ENCODE measurements around the gene IHH.

Gene IHH

DNA sequence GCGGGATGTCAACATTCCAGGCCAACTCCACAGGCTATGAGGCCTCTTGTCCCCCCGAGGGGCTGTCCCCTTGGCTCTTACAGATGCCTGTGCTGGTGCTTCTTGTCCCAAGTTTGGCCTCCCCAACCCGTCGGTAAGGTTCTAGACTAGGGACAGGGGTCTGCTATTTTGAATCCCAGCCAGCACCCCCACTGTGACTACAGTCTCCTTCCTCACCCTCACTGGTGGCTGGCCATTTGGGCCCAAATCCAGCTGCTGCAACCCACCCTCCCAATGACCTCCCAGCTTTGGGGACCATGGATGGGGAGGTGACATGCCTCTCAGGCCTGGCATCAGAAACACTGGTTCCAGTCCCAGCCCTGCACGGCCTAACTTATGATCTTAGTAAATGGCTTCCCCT is 38.1 kb downstream of the IHH start:
- DNase-seq (ENCODE audit: low spot score) = no peak
- in situ Hi-C loops (cut with MboI; ENCODE audit: low pct_unique_long_range_greater_than_20kb, low sequenced_read_pairs, unreplicated experiment) = no loop called here
- TF ChIP-seq, protein P1, sequence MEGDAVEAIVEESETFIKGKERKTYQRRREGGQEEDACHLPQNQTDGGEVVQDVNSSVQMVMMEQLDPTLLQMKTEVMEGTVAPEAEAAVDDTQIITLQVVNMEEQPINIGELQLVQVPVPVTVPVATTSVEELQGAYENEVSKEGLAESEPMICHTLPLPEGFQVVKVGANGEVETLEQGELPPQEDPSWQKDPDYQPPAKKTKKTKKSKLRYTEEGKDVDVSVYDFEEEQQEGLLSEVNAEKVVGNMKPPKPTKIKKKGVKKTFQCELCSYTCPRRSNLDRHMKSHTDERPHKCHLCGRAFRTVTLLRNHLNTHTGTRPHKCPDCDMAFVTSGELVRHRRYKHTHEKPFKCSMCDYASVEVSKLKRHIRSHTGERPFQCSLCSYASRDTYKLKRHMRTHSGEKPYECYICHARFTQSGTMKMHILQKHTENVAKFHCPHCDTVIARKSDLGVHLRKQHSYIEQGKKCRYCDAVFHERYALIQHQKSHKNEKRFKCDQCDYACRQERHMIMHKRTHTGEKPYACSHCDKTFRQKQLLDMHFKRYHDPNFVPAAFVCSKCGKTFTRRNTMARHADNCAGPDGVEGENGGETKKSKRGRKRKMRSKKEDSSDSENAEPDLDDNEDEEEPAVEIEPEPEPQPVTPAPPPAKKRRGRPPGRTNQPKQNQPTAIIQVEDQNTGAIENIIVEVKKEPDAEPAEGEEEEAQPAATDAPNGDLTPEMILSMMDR (IDR thresholded peaks at IDR 0.05; ENCODE audit: extremely low read depth, insufficient read depth, missing control alignments) = no peak

DNA sequence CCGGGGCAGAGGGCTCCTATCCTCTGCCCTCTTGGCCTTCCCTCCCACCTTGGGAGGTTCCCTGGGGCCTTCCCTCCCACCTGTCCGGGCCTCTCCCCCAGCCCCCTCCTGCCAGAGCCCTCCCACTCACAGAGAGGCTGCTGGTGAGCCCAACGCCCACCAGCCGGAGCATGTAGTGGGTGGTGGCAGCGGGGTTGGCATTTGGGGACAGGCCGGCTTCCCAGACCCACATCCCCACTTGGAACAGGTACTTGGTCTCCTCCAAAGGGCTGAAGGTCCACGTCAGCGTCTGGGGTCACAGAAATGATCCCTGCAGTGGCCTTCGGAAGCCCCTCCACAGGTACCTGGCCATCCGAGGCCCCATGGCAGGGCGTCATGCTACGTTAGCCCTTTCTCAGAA is 38.7 kb downstream of the IHH start:
- in situ Hi-C loops (cut with MboI; ENCODE audit: low pct_unique_long_range_greater_than_20kb, low sequenced_read_pairs, unreplicated experiment) = no loop called here

DNA sequence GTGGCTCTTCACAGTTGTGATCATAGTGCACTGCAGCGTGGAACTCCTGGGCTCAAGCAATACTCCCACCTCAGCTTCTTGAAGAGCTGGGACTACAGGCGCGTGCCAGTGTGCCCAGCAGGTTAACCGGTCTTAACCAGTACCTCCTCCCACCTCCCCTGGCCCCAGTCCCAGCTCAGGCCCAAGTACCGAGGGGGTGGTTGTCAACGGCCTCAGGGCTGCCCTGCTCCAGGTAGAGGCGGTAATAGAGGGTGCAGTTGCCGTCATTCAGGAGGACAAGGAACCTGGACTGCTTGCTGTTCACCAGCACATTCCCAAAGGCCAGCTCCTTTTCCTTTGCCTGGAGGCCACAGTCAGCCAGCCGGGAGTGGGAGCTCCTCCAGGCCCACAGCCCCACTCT is 39.1 kb downstream of the IHH start:
- TF ChIP-seq, protein P1 (IDR thresholded peaks at IDR 0.05; ENCODE audit: extremely low read depth, insufficient read depth, missing control alignments) = no peak
- in situ Hi-C loops (cut with MboI; ENCODE audit: low pct_unique_long_range_greater_than_20kb, low sequenced_read_pairs, unreplicated experiment) = no loop called here
- DNase-seq (ENCODE audit: low spot score) = no peak

More for the DNA sequence above, 38.7 kb downstream of the IHH start:
- no peak for DNase-seq (ENCODE audit: low spot score)
- TF ChIP-seq, protein P1 (IDR thresholded peaks at IDR 0.05; ENCODE audit: extremely low read depth, insufficient read depth, missing control alignments) = no peak

DNA sequence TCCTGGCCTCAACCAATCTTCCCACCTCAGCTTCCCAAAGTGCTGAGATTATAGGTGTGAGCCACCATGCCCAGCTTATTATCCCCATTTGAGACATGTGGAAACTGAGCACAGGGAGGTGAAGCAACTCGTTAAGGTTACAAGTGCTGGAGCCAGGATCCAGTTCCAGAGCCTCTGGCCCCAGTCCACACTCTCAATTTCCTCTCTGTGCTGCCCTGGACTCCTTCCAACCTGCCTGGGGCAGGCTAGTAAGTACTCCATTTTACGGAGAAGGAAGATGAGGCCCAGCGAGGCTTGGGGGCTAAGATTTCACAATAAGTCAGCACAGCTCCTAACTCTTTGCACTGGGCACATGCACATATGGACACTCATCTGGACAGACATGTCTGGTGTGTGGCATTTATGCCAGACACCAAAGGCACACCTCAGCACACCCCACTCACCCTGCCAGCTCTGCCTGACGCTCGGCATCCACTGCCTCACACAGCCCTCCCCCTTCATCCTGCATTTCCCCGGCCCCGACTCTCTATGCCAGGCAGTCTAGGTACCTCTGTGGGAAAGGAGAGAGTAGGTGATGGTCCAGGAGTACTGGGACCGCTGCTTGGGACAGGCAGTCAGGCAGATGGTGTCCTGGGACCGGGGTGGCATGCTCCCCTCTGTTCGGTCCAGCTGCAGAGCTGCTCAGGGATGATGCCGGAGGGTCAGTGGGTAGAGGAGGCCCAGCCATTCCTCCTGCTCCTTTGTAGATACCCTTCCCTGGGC is 39.9 kb downstream of the IHH start:
- no peak for DNase-seq (ENCODE audit: low spot score)
- TF ChIP-seq, protein P1 (IDR thresholded peaks at IDR 0.05; ENCODE audit: extremely low read depth, insufficient read depth, missing control alignments) = no peak
- in situ Hi-C loops (cut with MboI; ENCODE audit: low pct_unique_long_range_greater_than_20kb, low sequenced_read_pairs, unreplicated experiment) = no loop called here

DNA sequence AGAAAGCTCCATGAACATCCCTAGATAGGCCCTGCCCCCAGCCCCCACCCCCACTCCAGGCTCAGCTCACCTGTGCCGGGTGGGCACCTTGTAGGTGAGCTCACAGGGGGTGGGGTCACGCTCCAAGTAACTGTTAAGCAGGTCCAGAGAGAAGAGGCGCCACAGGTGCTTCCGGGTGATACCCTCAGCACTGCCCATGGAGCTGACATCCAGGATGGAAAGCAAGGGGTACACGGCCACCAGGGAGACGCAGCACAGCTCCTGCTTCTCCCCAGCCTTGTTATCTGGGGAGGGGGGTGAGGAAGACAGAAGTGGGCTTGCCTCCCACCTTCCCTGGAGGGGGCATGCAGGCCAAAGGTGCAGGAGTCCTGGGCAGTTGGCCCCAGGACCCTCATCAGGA is 41.3 kb downstream of the IHH start:
- TF ChIP-seq, protein P1 (IDR thresholded peaks at IDR 0.05; ENCODE audit: extremely low read depth, insufficient read depth, missing control alignments) = no peak
- no peak for DNase-seq (ENCODE audit: low spot score)
- in situ Hi-C loops (cut with MboI; ENCODE audit: low pct_unique_long_range_greater_than_20kb, low sequenced_read_pairs, unreplicated experiment) = no loop called here

DNA sequence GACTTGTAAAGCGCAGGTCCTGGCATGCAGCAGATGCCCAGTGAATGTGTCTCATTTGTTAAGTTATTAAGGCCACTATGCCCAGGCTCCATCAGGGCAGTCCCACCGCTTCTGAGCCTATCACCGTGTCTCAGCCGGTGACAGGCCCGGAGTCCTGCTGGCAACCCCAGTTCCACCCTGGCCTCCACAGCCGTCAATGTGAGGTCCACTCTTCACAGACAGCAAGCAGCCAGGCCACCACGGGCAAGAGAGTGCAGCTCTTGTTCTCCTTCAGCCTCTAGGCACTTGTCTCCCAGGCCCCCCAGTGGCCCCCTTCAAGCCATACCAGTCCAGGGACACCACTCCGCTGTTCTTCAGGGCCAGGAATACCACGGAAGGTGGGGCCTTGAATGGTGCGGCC is 42.0 kb downstream of the IHH start:
- DNase-seq (ENCODE audit: low spot score) = no peak
- TF ChIP-seq, protein P1 (IDR thresholded peaks at IDR 0.05; ENCODE audit: extremely low read depth, insufficient read depth, missing control alignments) = no peak
- in situ Hi-C loops (cut with MboI; ENCODE audit: low pct_unique_long_range_greater_than_20kb, low sequenced_read_pairs, unreplicated experiment) = no loop called here

All from GM13977 (cell line).